PC-9 (cell line): ENCODE results near the gene EML1. TPM values are rescaled to one million over a fixed set of nuclear protein-coding genes. Genes with fewer than 3 reads are reported as not detected.

Experiments used
- BruUV-seq: library from RNA; stranded (reverse); fragments of 400-500 nt; replicated peaks from 2 replicates; lab custom pipeline; 2021; lab: Mats Ljungman, UMichigan
- CTCF ChIA-PET: fragments of 300-600 bp; sonication (Branson Sonifier 250); formaldehyde crosslinking; loops from one replicate; lab custom pipeline; 2022; ENCODE audit warnings: antibody characterized with exemption; lab: Charles Lee
- POLR2A ChIA-PET: fragments of 300-600 bp; sonication (Branson Sonifier 250); formaldehyde crosslinking; loops from one replicate; lab custom pipeline; 2022; ENCODE audit warnings: antibody characterized with exemption; ENCODE audit not compliant: unreplicated experiment; lab: Charles Lee
- DNase-seq, 2 experiments: peaks; one replicate each; pipeline versions ENCODE4 v3.0.0 to v3.0.0-alpha.2; 2015 to 2022; ENCODE audit warnings: mixed read lengths in 1 of 2
- H2AFZ ChIP-seq: fragments of 200-600 bp; sonication (generic); 2 replicates; pipeline ENCODE4 v1.8.1; 2017; ENCODE audit warnings: antibody characterized with exemption
- H3F3A ChIP-seq: fragments of 200-600 bp; sonication (generic); 2 replicates; pipeline ENCODE4 v1.8.1; 2017; ENCODE audit warnings: antibody characterized with exemption, mild to moderate bottlenecking, low read depth; ENCODE audit not compliant: insufficient read depth
- H3K27ac ChIP-seq: fragments of 200-600 bp; sonication (generic); 2 replicates; pipeline ENCODE4 v1.6.1; 2016; ENCODE audit warnings: mixed run types
- H3K27me3 ChIP-seq: fragments of 200-600 bp; sonication (generic); 2 replicates; pipeline ENCODE4 v1.6.1; 2016; ENCODE audit warnings: low read depth, mixed run types; ENCODE audit not compliant: insufficient read depth
- H3K36me3 ChIP-seq: fragments of 200-600 bp; sonication (generic); 2 replicates; pipeline ENCODE4 v1.6.1; 2016; ENCODE audit warnings: low read depth, mixed run types
- H3K4me1 ChIP-seq: fragments of 200-600 bp; sonication (generic); replicated peaks from 2 replicates; pipeline ENCODE4 v1.6.1; 2016; ENCODE audit warnings: mixed run types; ENCODE audit not compliant: insufficient read depth
- H3K4me2 ChIP-seq: fragments of 200-600 bp; sonication (generic); 2 replicates; pipeline ENCODE4 v1.6.1; 2017; ENCODE audit warnings: mixed run types
- H3K4me3 ChIP-seq: fragments of 200-600 bp; sonication (generic); 2 replicates; pipeline ENCODE4 v1.6.1; 2016; ENCODE audit warnings: mixed run types
- H3K79me2 ChIP-seq: fragments of 200-600 bp; sonication (generic); 2 replicates; pipeline ENCODE4 v1.6.1; 2017; ENCODE audit warnings: low read depth, mixed run types
- H3K9me2 ChIP-seq: fragments of 200-600 bp; sonication (generic); 2 replicates; pipeline ENCODE4 v1.8.1; 2017; ENCODE audit warnings: mild to moderate bottlenecking; ENCODE audit not compliant: insufficient read depth
- H3K9me3 ChIP-seq: fragments of 200-600 bp; sonication (generic); 2 replicates; pipeline ENCODE4 v1.8.1; 2016; ENCODE audit warnings: low read depth; ENCODE audit not compliant: insufficient read depth
- H4K20me1 ChIP-seq: fragments of 200-600 bp; sonication (generic); 2 replicates; pipeline ENCODE4 v1.8.1; 2017; ENCODE audit not compliant: insufficient read depth
- CTCF ChIP-seq: fragments of 200-600 bp; sonication (generic); conservative IDR thresholded peaks from 2 replicates; pipeline ENCODE4 v1.6.1; 2017; ENCODE audit warnings: mixed run types, antibody characterized with exemption, mild to moderate bottlenecking, moderate library complexity
- EZH2 ChIP-seq: fragments of 200-600 bp; sonication (generic); IDR thresholded peaks from 2 replicates; pipeline ENCODE4 v1.8.0; 2017; ENCODE audit warnings: antibody characterized with exemption, low read depth
- intact Hi-C: fragments of 100-400 bp; cut with micrococcal nuclease; formaldehyde crosslinking; loops from one replicate; pipeline ENCODE4 v1.10.0; 2022; ENCODE audit not compliant: unreplicated experiment
- total RNA-seq: library from RNA; stranded (reverse); gene quantifications from 2 replicates; pipeline ENCODE4 v1.2.3, GENCODE V29; 2021

The EML1 gene
- total RNA-seq, 1 experiment from 2014 or later: 1.8 TPM

DNA sequence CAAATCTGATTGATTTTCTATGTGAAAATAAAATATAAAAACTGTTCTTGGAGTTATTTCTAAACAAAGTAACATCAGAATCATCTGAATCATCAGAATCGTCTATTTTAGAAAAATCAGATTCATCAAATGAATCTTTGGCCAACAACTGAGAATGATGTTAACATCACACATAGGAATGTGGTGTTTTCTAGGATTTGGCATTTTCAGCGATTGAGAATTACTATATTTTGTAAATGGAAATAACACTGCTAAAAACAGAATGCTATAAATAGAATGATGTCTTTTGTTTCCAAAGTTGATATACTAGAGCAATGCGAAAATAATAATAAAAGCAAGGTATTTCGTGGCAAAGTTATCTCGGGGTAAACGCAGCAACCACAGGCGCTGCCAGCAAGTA, 198.1 kb downstream of the EML1 start:
- intact Hi-C loops: no loop called here
- Histone ChIP-seq H3K4me2 (no peak overlapping the region), H3K4me1 (peaks cover 4% of the 10 kb centered on the region; the same call in 1 of the 2 replicates), H2AFZ (no peak overlapping the region), H3K27me3 (no peaks in the 10 kb centered on the region), H3K9me3 (no peaks in the 10 kb centered on the region), H3F3A (peaks cover 5% of the 10 kb centered on the region), H4K20me1 (no peaks in the 10 kb centered on the region), H3K9me2 (no peaks in the 10 kb centered on the region), H3K27ac (no peak overlapping the region), H3K36me3 (no peaks in the 10 kb centered on the region), H3K4me3 (no peak overlapping the region), H3K79me2 (no peaks in the 10 kb centered on the region)
- ChIA-PET CTCF (no interaction called here), POLR2A (no interaction called here)
- TF ChIP-seq EZH2: no peak
- TF ChIP-seq CTCF: no peak
- BruUV-seq: no TSS peak
- no peak for DNase-seq

Other genes starting within 250 kb of the EML1 start
- 21.2 and 24.8 TPM in 2 replicates for gene CCDC85C, start 189.2 kb upstream of the EML1 start, total RNA-seq
- gene HHIPL1, start 148.3 kb upstream of the EML1 start, total RNA-seq: 0.28 and 0.48 TPM in 2 replicates
- not detected in 2 replicates for gene CYP46A1, start 109.1 kb upstream of the EML1 start, total RNA-seq